Measurements from ENCODE around the gene MTR. TPM values are rescaled to one million over a fixed set of nuclear protein-coding genes. Genes with fewer than 3 reads are reported as not detected.

MTR gene
- total and polyA plus RNA-seq, 4 donors, result 2.5 to 19.0 (median 8.6) TPM

- Histone ChIP-seq H3K27ac (ENCODE audit: low read depth in 1 of 2, low read length in 2 of 2) (no peak overlapping the region), H3K9me3 (ENCODE audit: control insufficient read depth in 4 of 4, low read length in 3 of 4) (peaks cover 0 to 3% (median 0%) of the 10 kb centered on the region in 4 donors), H3K4me1 (ENCODE audit: control insufficient read depth in 4 of 4, insufficient read depth in 4 of 4, low read length in 3 of 4) (no peaks in the 10 kb centered on the region), H3K9ac (ENCODE audit: low read depth in 1 of 2, low read length in 2 of 2) (no peak overlapping the region), H3K27me3 (ENCODE audit: control insufficient read depth in 4 of 4, insufficient read depth in 4 of 4, low read length in 3 of 4) (peaks cover 0 to 4% (median 0%) of the 10 kb centered on the region in 4 donors), H3K36me3 (ENCODE audit: control insufficient read depth in 4 of 4, insufficient read depth in 3 of 4, low read depth in 1 of 4, low read length in 3 of 4) (no peaks in the 10 kb centered on the region), H3K4me3 (ENCODE audit: low read depth in 1 of 3, low read length in 3 of 3) (no peak overlapping the region)
- TF ChIP-seq JUND (IDR thresholded peaks at IDR 0.05), result no peak
- TF ChIP-seq RAD21 (IDR thresholded peaks at IDR 0.05), result no peak
- TF ChIP-seq SP1 (IDR thresholded peaks at IDR 0.05), result no peak
- no peak for TF ChIP-seq FOXA2 (IDR thresholded peaks at IDR 0.05)
- no peak for TF ChIP-seq MAX (IDR thresholded peaks at IDR 0.05)
- TF ChIP-seq HNF4G (IDR thresholded peaks at IDR 0.05), result no peak
- no peak for TF ChIP-seq NR2F2 (IDR thresholded peaks at IDR 0.05)
- TF ChIP-seq ATF3 (IDR thresholded peaks at IDR 0.05), result no peak
- TF ChIP-seq, protein P1, sequence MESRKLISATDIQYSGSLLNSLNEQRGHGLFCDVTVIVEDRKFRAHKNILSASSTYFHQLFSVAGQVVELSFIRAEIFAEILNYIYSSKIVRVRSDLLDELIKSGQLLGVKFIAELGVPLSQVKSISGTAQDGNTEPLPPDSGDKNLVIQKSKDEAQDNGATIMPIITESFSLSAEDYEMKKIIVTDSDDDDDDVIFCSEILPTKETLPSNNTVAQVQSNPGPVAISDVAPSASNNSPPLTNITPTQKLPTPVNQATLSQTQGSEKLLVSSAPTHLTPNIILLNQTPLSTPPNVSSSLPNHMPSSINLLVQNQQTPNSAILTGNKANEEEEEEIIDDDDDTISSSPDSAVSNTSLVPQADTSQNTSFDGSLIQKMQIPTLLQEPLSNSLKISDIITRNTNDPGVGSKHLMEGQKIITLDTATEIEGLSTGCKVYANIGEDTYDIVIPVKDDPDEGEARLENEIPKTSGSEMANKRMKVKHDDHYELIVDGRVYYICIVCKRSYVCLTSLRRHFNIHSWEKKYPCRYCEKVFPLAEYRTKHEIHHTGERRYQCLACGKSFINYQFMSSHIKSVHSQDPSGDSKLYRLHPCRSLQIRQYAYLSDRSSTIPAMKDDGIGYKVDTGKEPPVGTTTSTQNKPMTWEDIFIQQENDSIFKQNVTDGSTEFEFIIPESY (IDR thresholded peaks at IDR 0.05), result no peak
- TF ChIP-seq HNF4A (conservative IDR thresholded peaks at IDR 0.05), result no peak
- no peak for TF ChIP-seq GABPA (IDR thresholded peaks at IDR 0.05 in 1 of 2, conservative IDR thresholded peaks at IDR 0.05 in 1 of 2)
- TF ChIP-seq CTCF (IDR thresholded peaks at IDR 0.05; ENCODE audit: low read depth, low read length, missing input control), result no peak
- no peak for TF ChIP-seq REST (IDR thresholded peaks at IDR 0.05)
- no peak for TF ChIP-seq RXRA (IDR thresholded peaks at IDR 0.05)
- no peak for TF ChIP-seq EGR1 (IDR thresholded peaks at IDR 0.05; ENCODE audit: low read depth in 2 of 2)
- 85% methylated on average over 2 of the region's 2 CpGs for WGBS
- no peak for DNase-seq (ENCODE audit: low spot score)
These were observed 149.5 kb downstream of the MTR start for GRCh38 chr1:236944556-236944955.

DNA sequence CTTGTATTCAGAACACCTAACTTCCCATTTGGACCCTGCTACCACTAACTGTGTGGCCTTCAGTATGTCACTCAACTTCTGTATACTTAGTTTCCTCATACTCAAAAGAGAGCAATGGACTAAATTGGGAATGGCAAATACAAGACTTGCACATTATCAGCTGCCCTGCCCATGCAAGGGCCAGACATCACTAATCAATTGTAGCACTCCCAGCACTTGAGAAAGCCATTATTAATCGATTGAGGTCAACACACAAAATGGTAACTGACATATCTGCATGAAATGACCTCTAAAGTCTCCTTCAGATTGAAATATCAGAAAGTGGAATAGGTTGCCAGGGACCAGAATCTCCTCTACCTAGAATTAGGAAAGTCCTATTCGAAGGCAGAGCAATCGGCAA, 149.9 kb downstream of the MTR start:
- Histone ChIP-seq H3K4me3 (ENCODE audit: low read depth in 1 of 3, low read length in 3 of 3) (no peak overlapping the region), H3K9me3 (ENCODE audit: control insufficient read depth in 4 of 4, low read length in 3 of 4) (peaks cover 0 to 3% (median 0%) of the 10 kb centered on the region in 4 donors), H3K27ac (ENCODE audit: low read depth in 1 of 2, low read length in 2 of 2) (no peak overlapping the region), H3K27me3 (ENCODE audit: control insufficient read depth in 4 of 4, insufficient read depth in 4 of 4, low read length in 3 of 4) (peaks cover 0 to 3% (median 0%) of the 10 kb centered on the region in 4 donors), H3K9ac (ENCODE audit: low read depth in 1 of 2, low read length in 2 of 2) (no peak overlapping the region), H3K36me3 (ENCODE audit: control insufficient read depth in 4 of 4, insufficient read depth in 3 of 4, low read depth in 1 of 4, low read length in 3 of 4) (no peaks in the 10 kb centered on the region), H3K4me1 (ENCODE audit: control insufficient read depth in 4 of 4, insufficient read depth in 4 of 4, low read length in 3 of 4) (no peaks in the 10 kb centered on the region)
- DNase-seq (ENCODE audit: low spot score), result no peak
- 92% methylated on average over 3 of the region's 3 CpGs for WGBS
- no peak for TF ChIP-seq SP1 (IDR thresholded peaks at IDR 0.05)
- no peak for TF ChIP-seq FOXA2 (IDR thresholded peaks at IDR 0.05)
- no peak for TF ChIP-seq JUND (IDR thresholded peaks at IDR 0.05)
- TF ChIP-seq NR2F2 (IDR thresholded peaks at IDR 0.05), result no peak
- TF ChIP-seq HNF4A (conservative IDR thresholded peaks at IDR 0.05), result no peak
- TF ChIP-seq RXRA (IDR thresholded peaks at IDR 0.05), result no peak
- TF ChIP-seq YY1 (IDR thresholded peaks at IDR 0.05), result no peak
- no peak for TF ChIP-seq FOXA1 (IDR thresholded peaks at IDR 0.05)
- TF ChIP-seq ATF3 (IDR thresholded peaks at IDR 0.05), result no peak
- TF ChIP-seq CTCF (IDR thresholded peaks at IDR 0.05; ENCODE audit: low read depth, low read length, missing input control), result no peak
- no peak for TF ChIP-seq REST (IDR thresholded peaks at IDR 0.05)
- no peak for TF ChIP-seq TAF1 (conservative IDR thresholded peaks at IDR 0.05)
